Stromal cell of bone marrow (primary cell): ENCODE results near the gene PRUNE2.
A peak's percentile ranks its signal among the peaks of the same experiment; 100 is the strongest.
"Not testable (repeated sequence)": the region's sequence is repeated elsewhere in the genome, so short reads cannot be mapped to it uniquely, and the experiment has no call there.

Experiments used
- DNase-seq: peaks from one replicate; pipeline ENCODE4 v3.0.0-alpha.2; 2012; ENCODE audit warnings: low read depth

Gene PRUNE2

GRCh38 chr9:76602199-76602598 lies 303.7 kb downstream of the PRUNE2 start:
- DNase-seq: no peak

- no peak for DNase-seq
These were observed 305.8 kb downstream of the PRUNE2 start for GRCh38 chr9:76600007-76600615.

GRCh38 chr9:76598981-76599380 lies 306.9 kb downstream of the PRUNE2 start:
- DNase-seq: no peak

GRCh38 chr9:76595645-76596044 lies 310.3 kb downstream of the PRUNE2 start:
- DNase-seq: no peak

- DNase-seq: no peak
These were observed 311.0 kb downstream of the PRUNE2 start for GRCh38 chr9:76594764-76595424.

- not testable (repeated sequence) for DNase-seq
These were observed 311.8 kb downstream of the PRUNE2 start for GRCh38 chr9:76593961-76594735.

- no peak for DNase-seq
These were observed 313.0 kb downstream of the PRUNE2 start for GRCh38 chr9:76592974-76593347.

- peak; percentile 57 for DNase-seq
These were observed 313.6 kb downstream of the PRUNE2 start for GRCh38 chr9:76592091-76592973.

- DNase-seq: no peak
These were observed 314.5 kb downstream of the PRUNE2 start for GRCh38 chr9:76591256-76591950.

GRCh38 chr9:76588316-76588715 lies 317.6 kb downstream of the PRUNE2 start:
- no peak for DNase-seq

GRCh38 chr9:76586390-76587314 lies 319.3 kb downstream of the PRUNE2 start:
- no peak for DNase-seq

- no peak for DNase-seq
These were observed 320.2 kb downstream of the PRUNE2 start for GRCh38 chr9:76585487-76586389.

GRCh38 chr9:76583256-76583655 lies 322.7 kb downstream of the PRUNE2 start:
- no peak for DNase-seq

GRCh38 chr9:76581731-76582130 lies 324.2 kb downstream of the PRUNE2 start:
- no peak for DNase-seq

GRCh38 chr9:76580820-76581219 lies 325.1 kb downstream of the PRUNE2 start:
- no peak for DNase-seq

GRCh38 chr9:76580188-76580587 lies 325.7 kb downstream of the PRUNE2 start:
- no peak for DNase-seq

GRCh38 chr9:76576344-76576743 lies 329.6 kb downstream of the PRUNE2 start:
- DNase-seq: peak; percentile 87

GRCh38 chr9:76575761-76576160 lies 330.2 kb downstream of the PRUNE2 start:
- no peak for DNase-seq
